Measurements from ENCODE around the gene RPS6KA6. TPM values are rescaled to one million over a fixed set of nuclear protein-coding genes. Genes with fewer than 3 reads are reported as not detected.
"Not testable (repeated sequence)": the region's sequence is repeated elsewhere in the genome, so short reads cannot be mapped to it uniquely, and the experiment has no call there.

The RPS6KA6 gene
- total RNA-seq, 1 donor from 2014 or later = 0.99 TPM

DNA sequence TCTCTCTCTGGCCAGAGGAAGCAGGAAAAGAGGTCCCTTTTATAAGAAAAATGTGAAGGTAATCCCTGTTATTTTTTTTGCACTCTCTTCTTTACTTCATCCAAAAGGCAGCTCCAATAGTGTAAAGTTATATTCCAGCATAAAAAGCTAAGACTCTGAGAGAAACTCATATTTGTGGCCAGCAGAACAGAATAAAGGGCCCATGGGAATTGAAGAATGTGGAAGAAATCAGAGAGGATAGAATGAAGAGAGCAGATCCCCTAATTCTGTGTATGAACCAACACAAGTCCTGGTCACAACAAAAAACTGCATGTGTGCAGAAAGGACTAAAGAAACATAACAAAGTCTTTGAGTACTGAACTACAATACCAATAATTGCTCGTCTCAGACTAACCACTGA lies 22.3 kb downstream of the RPS6KA6 start:
- no peak for DNase-seq (ENCODE audit: low read depth in 2 of 2)

GRCh38 chrX:84162401-84162800 lies 25.6 kb downstream of the RPS6KA6 start:
- DNase-seq (ENCODE audit: low read depth in 2 of 2) = no peak

GRCh38 chrX:84161641-84162040 lies 26.4 kb downstream of the RPS6KA6 start:
- DNase-seq (ENCODE audit: low read depth in 2 of 2) = no peak

DNA sequence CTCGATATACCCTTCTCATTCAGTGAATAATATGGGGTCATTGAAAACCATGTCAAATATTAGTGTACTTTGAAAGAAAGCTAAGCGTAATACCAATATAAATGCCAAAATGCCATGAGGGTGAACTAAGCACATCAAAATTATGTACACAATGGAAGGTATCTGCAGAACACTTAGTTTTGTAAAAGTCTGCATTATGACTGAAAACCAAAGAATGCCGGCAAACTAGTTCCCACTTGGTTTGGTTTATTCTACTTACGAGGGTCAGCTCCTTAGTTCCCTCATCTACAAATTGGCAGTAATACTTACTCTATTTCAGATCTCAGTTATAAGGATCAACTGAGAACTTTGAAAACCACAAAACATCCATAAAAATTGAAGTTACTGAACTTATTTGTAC lies 27.3 kb downstream of the RPS6KA6 start:
- no peak for DNase-seq (ENCODE audit: low read depth in 2 of 2)

DNA sequence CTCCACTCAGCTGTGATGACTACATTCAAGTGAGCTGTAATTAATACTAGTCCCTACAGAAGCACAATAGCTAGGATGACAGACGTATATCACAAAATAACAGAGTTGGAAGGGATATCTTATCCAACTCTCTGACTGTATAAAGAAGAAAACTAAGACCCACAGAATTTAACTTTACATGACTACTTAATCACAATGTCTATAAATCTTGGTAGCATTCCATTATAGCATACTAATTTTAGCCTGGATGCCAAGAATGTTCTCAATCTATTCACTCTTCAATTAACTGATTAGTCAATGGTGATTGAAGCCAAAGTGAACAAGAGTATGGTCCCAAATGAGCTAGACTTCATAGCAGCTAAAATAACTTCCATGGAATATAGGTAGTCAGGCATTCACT lies 31.2 kb downstream of the RPS6KA6 start:
- DNase-seq (ENCODE audit: low read depth in 2 of 2) = no peak

GRCh38 chrX:84155938-84156337 lies 32.1 kb downstream of the RPS6KA6 start:
- DNase-seq (ENCODE audit: low read depth in 2 of 2) = no peak

DNA sequence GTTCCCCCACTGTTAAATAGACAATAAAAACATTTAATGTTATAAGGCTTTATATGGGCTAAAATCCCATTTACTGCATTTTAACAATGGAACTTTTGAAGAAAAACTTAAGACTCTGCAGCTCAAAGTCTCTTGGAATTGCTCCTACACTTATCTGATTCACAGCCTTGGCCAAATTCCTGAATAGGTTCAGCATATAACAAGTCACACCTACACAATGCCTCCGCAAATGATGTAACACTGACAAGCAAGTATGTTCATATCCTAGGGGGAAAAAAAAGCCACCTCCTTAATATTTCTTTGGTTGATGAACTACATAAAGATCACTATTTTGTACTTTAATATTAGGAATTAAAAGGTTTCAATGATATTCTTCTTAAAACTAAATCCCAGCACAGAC lies 34.5 kb downstream of the RPS6KA6 start:
- no peak for DNase-seq (ENCODE audit: low read depth in 2 of 2)

DNA sequence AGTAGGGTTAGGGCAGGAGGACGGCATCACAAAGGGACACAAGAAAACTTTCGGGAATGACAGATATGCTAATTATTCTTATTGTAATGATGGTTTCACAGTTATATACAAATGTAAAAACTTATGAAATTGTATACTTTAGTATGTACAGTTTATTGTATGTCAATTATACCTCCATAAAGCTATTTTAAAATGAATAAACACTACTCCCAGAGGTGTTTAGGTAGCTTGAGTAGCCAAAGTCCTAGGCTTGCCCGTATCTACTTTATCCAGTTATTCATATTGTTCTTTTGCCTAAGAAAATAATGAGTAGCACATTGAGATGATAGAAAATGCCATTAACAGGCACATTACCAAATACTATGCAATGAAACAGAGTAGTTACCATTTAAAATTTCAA lies 43.0 kb downstream of the RPS6KA6 start:
- DNase-seq (ENCODE audit: low read depth in 2 of 2) = no peak

DNA sequence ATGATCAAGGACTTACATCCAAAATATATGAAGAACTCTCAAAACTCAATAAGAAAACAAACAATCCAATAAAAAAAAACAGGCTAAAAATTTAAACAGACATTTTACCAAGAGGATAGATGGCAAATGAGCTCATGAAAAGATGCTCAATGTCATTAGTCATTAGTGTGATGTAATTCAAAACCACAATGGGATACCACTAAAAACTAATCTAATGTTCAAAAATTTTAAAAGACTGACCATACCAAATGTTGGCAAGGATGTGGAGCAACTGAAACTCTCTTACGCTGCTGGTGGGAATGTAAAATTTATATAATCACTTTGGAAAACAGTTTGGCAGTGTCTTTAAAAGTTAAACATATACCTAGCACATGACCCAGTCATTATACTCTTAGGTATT lies 43.7 kb downstream of the RPS6KA6 start:
- no peak for DNase-seq (ENCODE audit: low read depth in 2 of 2)

- DNase-seq (ENCODE audit: low read depth in 2 of 2) = no peak
Measured at GRCh38 chrX:84133023-84133422, 55.0 kb downstream of the RPS6KA6 start.

DNA sequence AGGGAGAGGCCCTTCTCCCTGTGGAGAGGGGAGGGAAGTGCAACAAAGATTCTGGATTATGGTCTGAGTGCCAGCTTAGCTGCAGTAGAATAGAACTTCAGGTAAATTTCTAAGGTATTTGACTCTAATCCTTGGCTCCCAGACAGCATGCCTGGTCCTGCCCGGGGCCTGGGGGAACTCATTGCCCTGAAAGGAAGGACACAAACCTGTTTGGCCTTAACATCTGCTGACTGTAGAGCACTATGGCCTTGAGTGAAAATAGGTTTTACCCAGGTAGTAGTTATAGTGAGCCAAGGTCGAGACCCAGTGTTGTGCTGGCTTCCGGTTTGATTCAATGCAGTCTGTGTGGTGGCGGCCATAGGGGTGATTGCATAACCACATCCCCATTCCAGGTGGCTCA lies 64.4 kb downstream of the RPS6KA6 start:
- DNase-seq (ENCODE audit: low read depth in 2 of 2) = no peak

GRCh38 chrX:84118769-84119168 lies 69.2 kb downstream of the RPS6KA6 start:
- DNase-seq (ENCODE audit: low read depth in 2 of 2) = no peak

- DNase-seq (ENCODE audit: low read depth in 2 of 2) = no peak
Measured at GRCh38 chrX:84118315-84118714, 69.7 kb downstream of the RPS6KA6 start.

DNA sequence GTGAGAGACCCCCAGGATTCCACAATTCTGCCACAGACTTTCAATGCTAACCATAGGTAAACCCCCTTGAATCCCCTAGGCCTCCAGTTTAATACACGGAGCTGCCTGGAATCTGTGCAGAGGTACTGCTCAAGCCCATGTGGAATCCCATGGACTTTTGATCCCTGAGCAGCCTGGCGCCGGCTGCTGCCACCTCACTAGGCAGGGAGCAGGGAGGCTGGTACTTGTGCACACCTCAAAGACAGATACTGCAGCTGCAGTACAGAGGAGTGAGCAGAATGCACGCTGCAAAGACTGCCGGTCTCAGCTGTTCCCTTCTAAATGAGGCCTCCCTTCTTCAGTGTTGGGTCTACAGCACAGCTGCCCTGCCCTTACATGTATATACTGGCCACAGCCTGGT lies 79.4 kb downstream of the RPS6KA6 start:
- DNase-seq (ENCODE audit: low read depth in 2 of 2) = no peak

- DNase-seq (ENCODE audit: low read depth in 2 of 2) = no peak
Measured at GRCh38 chrX:84099120-84099519, 88.9 kb downstream of the RPS6KA6 start.

DNA sequence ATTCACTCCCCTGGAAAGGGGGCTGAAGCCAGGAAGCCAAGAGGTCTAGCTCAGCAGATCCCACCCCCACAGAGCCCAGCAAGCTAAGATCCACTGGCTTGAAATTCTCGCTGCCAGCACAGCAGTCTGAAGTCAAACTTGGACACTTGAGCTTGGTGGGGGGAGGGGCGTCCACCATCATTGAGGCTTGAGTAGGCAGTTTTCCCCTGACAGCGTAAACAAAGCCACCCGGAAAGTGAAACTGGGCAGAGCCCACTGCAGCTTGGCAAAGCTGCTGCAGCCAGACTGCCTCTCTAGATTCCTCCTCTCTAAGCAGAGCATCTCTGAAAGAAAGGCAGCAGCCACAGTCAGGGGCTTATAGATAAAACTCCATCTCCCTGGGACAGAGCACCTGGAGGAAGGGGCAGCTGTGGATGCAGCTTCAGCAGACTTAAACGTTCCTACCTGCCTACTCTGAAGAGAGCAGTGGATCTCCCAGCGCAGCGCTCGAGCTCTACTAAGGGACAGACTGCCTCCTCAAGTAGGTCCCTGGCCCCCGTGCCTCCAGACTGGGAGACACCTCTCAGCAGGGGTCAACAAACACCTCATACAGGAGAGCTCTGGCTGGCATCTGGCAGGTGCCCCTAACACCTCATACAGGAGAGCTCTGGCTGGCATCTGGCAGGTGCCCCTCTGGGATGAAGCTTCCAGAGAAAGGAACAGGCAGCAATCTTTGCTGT lies 108.4 kb downstream of the RPS6KA6 start:
- not testable (repeated sequence) for DNase-seq (ENCODE audit: low read depth in 2 of 2)

DNA sequence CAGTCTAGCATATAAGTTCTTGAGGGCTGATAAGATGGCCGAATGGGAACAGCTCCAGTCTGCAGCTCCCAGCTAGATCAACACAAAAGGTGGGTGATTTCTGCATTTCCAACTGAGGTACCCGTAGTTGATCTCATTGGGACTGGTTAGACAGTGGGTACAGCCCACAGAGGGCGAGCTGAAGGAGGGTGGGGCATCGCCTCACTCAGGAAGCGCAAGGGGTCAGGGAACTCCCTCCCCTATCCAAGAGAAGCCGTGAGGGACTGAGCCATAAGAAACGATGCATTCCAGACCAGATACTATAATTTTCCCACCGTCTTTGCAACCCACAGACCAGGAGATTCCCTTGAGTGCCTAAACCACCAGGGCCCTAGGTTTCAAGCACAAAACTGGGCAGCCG lies 109.0 kb downstream of the RPS6KA6 start:
- no peak for DNase-seq (ENCODE audit: low read depth in 2 of 2)

- DNase-seq (ENCODE audit: low read depth in 2 of 2) = no peak
Measured at GRCh38 chrX:84064814-84065213, 123.2 kb downstream of the RPS6KA6 start.

- DNase-seq (ENCODE audit: low read depth in 2 of 2) = no peak
Measured at GRCh38 chrX:84064164-84064563, 123.8 kb downstream of the RPS6KA6 start.

DNA sequence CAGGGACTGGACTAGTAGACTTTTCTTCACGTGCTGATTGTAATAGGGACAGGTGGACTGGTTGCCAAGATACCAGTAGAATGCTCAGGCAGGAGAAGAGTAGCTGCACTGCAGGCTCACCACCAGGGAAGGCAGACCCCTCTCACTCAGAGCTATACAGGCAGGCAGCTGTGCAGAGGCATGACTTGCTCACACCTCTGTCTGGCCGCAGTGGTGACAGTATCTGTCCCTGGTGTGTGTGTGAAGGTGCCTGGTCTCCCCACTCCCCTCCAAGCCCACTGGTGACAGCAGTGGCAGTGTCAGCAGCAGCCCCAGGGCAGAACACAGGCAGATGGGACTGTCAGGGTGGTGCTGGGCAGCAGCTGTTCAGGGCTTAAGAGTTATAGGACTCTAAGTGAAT lies 140.7 kb downstream of the RPS6KA6 start:
- DNase-seq (ENCODE audit: low read depth in 2 of 2) = no peak

- peak; percentile 31 to 56 for DNase-seq (ENCODE audit: low read depth in 2 of 2)
Measured at GRCh38 chrX:84046403-84046984, 141.5 kb downstream of the RPS6KA6 start.

DNA sequence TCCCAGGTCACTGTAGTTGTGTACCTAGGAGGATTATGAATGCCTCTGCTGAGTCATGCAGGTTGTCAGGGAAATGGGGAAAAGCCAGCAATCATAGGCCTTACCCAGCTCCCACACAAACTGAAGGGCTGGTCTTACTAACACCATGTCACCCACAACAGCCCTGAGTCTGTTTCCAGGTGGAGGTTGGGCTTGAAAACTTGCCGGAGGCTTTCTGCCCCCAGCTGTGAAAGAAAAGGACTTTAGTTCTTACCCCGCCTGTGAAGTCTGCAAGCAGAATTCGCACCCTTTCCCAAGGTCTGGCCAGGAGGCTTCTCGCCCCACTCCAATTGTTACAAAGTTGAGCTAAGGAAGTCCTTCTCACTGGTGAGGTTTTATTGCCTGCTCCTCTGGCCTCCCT lies 143.9 kb downstream of the RPS6KA6 start:
- DNase-seq (ENCODE audit: low read depth in 2 of 2) = no peak
